Measurements from ENCODE around the gene ZSWIM8. TPM values are rescaled to one million over a fixed set of nuclear protein-coding genes. Genes with fewer than 3 reads are reported as not detected.

The ZSWIM8 gene
- polyA plus RNA-seq, 3 donors: 7.8 to 150 (median 19.2) TPM

- Histone ChIP-seq H3K27me3 (ENCODE audit: control insufficient read depth in 2 of 2, insufficient read depth in 2 of 2, low read length in 2 of 2) (no peaks in the 10 kb centered on the region), H3K4me3 (replicated peaks in 1 of 3; ENCODE audit: low read depth in 2 of 3, low read length in 3 of 3) (peak overlapping the region; percentile 71 to 91 (median 89)), H3K9ac (ENCODE audit: insufficient read depth, low read length, poor library complexity, severe bottlenecking) (peak overlapping the region; percentile 86), H4K20me1 (ENCODE audit: insufficient read depth, low read length) (peaks cover 31% of the 10 kb centered on the region), H3K4me2 (replicated peaks; ENCODE audit: extremely low read depth, low read length, poor library complexity, severe bottlenecking) (peak overlapping the region; percentile 88), H2AFZ (ENCODE audit: insufficient read depth, low read depth, low read length, poor library complexity, severe bottlenecking) (peak overlapping the region; percentile 86), H3K36me3 (replicated peaks in 1 of 2; ENCODE audit: control insufficient read depth in 1 of 2, insufficient read depth in 2 of 2, low read length in 2 of 2) (peaks cover 51 to 57% of the 10 kb centered on the region in 2 donors), H3K27ac (ENCODE audit: low read depth in 1 of 2, low read length in 2 of 2) (peak overlapping the region; percentile 80 to 85), H3K79me2 (ENCODE audit: insufficient read depth, low read length) (peaks cover 44% of the 10 kb centered on the region), H3K9me3 (replicated peaks in 1 of 2; ENCODE audit: control insufficient read depth in 1 of 2, insufficient read depth in 1 of 2, low read length in 2 of 2) (no peaks in the 10 kb centered on the region), H3K4me1 (ENCODE audit: control insufficient read depth in 1 of 2, insufficient read depth in 2 of 2, low read length in 2 of 2) (peaks cover 34 to 42% of the 10 kb centered on the region in 2 donors)
- DNase-seq: peak; percentile 69 to 85 (median 77)
- Mint-ChIP-seq H3K9me3 (peaks cover 0 to 2% (median 0%) of the 10 kb centered on the region in 7 donors), H3K27me3 (ENCODE audit: low read depth in 3 of 3) (no peaks in the 10 kb centered on the region), H3K27ac (peak overlapping the region; percentile 90 to 95 (median 94)), H3K36me3 (peaks cover 40 to 53% of the 10 kb centered on the region in 2 donors), H3K4me1 (peaks cover 42% of the 10 kb centered on the region), H3K4me3 (peak overlapping the region; percentile 87 to 96)
- TF ChIP-seq CTCF (IDR thresholded peaks at IDR 0.05): no peak
- under 1% methylated on average over 100 of the region's 101 CpGs for WGBS (ENCODE audit: insufficient coverage)
- intact Hi-C loops (cut with micrococcal nuclease): loop anchor here in 1 of 2 donors (2.0 kb wide), 1 partner anchor 42 kb away; no protein-coding TSS in a partner anchor
These were observed 12.9 kb upstream of the ZSWIM8 start for GRCh38 chr10:73772281-73773151.

GRCh38 chr10:73773152-73773879 is 12.1 kb upstream of the ZSWIM8 start:
- Mint-ChIP-seq H3K27ac (peak overlapping the region; percentile 90 to 95 (median 94)), H3K4me1 (peaks cover 35% of the 10 kb centered on the region), H3K9me3 (peaks cover 0 to 2% (median 0%) of the 10 kb centered on the region in 7 donors), H3K36me3 (peaks cover 37 to 52% of the 10 kb centered on the region in 2 donors), H3K27me3 (ENCODE audit: low read depth in 3 of 3) (no peaks in the 10 kb centered on the region), H3K4me3 (peak overlapping the region; percentile 87 to 96)
- H3K9ac ChIP-seq (ENCODE audit: insufficient read depth, low read length, poor library complexity, severe bottlenecking): peak overlapping the region; percentile 86
- H4K20me1 ChIP-seq (ENCODE audit: insufficient read depth, low read length): peaks cover 31% of the 10 kb centered on the region
- peak overlapping the region; percentile 80 to 85 for H3K27ac ChIP-seq (ENCODE audit: low read depth in 1 of 2, low read length in 2 of 2)
- 6% methylated on average over 17 of the region's 29 CpGs for whole genome bisulfite sequencing (ENCODE audit: insufficient coverage)
- intact Hi-C loops (cut with micrococcal nuclease): loop anchor here in 1 of 2 donors (2.0 kb wide), 1 partner anchor 43 kb away; no protein-coding TSS in a partner anchor
- peak overlapping the region; percentile 86 for H2AFZ ChIP-seq (ENCODE audit: insufficient read depth, low read depth, low read length, poor library complexity, severe bottlenecking)
- peak overlapping the region; percentile 88 for H3K4me2 ChIP-seq (replicated peaks; ENCODE audit: extremely low read depth, low read length, poor library complexity, severe bottlenecking)
- peaks cover 52% of the 10 kb centered on the region for H3K79me2 ChIP-seq (ENCODE audit: insufficient read depth, low read length)
- H3K9me3 ChIP-seq (replicated peaks in 1 of 2; ENCODE audit: control insufficient read depth in 1 of 2, insufficient read depth in 1 of 2, low read length in 2 of 2): no peaks in the 10 kb centered on the region
- TF ChIP-seq CTCF (IDR thresholded peaks at IDR 0.05): no peak
- peak in 1 of 3 donors; percentile 4 for DNase-seq
- peak overlapping the region; percentile 71 to 91 (median 89) for H3K4me3 ChIP-seq (replicated peaks in 1 of 3; ENCODE audit: low read depth in 2 of 3, low read length in 3 of 3)
- peaks cover 27 to 36% of the 10 kb centered on the region in 2 donors for H3K4me1 ChIP-seq (ENCODE audit: control insufficient read depth in 1 of 2, insufficient read depth in 2 of 2, low read length in 2 of 2)
- H3K36me3 ChIP-seq (replicated peaks in 1 of 2; ENCODE audit: control insufficient read depth in 1 of 2, insufficient read depth in 2 of 2, low read length in 2 of 2): peaks cover 47 to 57% of the 10 kb centered on the region in 2 donors
- H3K27me3 ChIP-seq (ENCODE audit: control insufficient read depth in 2 of 2, insufficient read depth in 2 of 2, low read length in 2 of 2): no peaks in the 10 kb centered on the region
